Measurements from ENCODE around the gene KLHL30. TPM values are rescaled to one million over a fixed set of nuclear protein-coding genes. Genes with fewer than 3 reads are reported as not detected.

KLHL30 gene
- total RNA-seq, 3 donors from 2014 or later = 0.15 to 0.98 (median 0.32) TPM

DNA sequence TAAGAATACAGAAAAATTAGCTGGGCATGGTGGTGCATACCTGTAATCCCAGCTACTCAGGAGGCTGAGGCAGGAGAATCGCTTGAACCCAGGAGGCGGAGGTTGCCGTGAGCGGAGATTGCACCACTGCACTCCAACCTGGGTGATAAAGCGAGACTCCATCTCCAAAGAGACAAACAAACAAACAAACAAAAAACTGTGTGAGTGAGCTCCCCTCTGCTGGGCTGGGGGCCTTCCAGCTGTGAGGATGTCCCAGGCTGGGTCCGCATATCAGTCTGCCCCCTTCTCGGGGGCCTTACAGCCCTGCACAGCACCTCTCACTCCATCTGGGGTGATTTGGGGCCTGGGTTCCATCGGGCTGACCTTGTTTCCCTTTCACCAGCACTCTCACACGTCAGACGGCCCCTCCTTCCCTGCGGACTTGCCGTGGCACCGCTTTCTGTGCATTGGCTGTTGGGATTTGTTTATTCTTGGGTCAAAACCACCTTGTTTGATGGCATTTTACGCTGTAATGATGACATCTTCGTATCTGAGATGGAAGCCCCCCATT lies 2.8 kb upstream of the KLHL30 start:
- Histone ChIP-seq H3K36me3 (no peaks in the 10 kb centered on the region), H3K27ac (no peak overlapping the region), H3K9me3 (no peaks in the 10 kb centered on the region), H3K27me3 (no peaks in the 10 kb centered on the region), H3K4me1 (no peaks in the 10 kb centered on the region), H3K4me3 (no peak overlapping the region)
- no peak for DNase-seq (ENCODE audit: low spot score in 2 of 2)
- TF ChIP-seq POLR2AphosphoS5 (IDR thresholded peaks at IDR 0.05) (no peak), POLR2A (IDR thresholded peaks at IDR 0.05) (no peak)
- intact Hi-C loops (cut with DNase I; ENCODE audit: low total_unique reads) = no loop called here

DNA sequence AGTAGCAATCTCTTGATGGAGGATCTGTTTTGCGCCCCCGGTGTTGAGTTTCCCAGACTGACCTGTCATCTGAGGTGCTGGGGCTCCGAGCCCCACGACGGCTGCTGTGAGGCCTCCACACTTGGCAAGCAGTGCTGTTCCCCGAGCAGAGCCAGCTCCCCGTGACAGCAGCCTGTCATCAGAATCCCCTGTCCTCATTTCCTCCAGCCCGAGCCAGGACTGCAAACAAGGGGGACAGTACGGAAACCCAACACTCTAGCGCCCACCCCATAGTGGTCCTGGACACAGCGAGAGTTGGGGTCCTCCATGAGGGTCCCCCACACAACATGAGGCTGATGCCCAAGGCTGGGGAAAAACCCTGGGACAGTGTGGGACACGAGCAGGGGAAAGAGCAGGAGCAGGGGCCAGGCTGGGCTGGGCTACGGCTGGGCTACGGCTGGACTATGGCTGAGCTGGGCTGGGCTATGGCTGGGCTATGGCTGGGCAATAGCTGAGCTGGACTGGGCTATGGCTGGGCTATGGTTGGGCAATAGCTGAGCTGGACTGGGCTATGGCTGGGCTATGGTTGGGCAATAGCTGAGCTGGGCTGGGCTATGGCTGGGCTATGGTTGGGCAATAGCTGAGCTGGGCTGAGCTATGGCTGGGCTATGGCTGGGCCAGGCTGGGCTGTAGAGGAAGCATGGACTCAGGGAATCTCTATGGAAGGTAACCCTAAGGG lies 1.5 kb upstream of the KLHL30 start:
- Histone ChIP-seq H3K27me3 (no peaks in the 10 kb centered on the region), H3K9me3 (no peaks in the 10 kb centered on the region), H3K4me1 (no peaks in the 10 kb centered on the region), H3K4me3 (no peak overlapping the region), H3K36me3 (no peaks in the 10 kb centered on the region), H3K27ac (peak overlapping the region in 1 of 2 donors; percentile 19)
- DNase-seq (ENCODE audit: low spot score in 2 of 2) = no peak
- intact Hi-C loops (cut with DNase I; ENCODE audit: low total_unique reads) = no loop called here
- TF ChIP-seq, protein P1, sequence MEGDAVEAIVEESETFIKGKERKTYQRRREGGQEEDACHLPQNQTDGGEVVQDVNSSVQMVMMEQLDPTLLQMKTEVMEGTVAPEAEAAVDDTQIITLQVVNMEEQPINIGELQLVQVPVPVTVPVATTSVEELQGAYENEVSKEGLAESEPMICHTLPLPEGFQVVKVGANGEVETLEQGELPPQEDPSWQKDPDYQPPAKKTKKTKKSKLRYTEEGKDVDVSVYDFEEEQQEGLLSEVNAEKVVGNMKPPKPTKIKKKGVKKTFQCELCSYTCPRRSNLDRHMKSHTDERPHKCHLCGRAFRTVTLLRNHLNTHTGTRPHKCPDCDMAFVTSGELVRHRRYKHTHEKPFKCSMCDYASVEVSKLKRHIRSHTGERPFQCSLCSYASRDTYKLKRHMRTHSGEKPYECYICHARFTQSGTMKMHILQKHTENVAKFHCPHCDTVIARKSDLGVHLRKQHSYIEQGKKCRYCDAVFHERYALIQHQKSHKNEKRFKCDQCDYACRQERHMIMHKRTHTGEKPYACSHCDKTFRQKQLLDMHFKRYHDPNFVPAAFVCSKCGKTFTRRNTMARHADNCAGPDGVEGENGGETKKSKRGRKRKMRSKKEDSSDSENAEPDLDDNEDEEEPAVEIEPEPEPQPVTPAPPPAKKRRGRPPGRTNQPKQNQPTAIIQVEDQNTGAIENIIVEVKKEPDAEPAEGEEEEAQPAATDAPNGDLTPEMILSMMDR (IDR thresholded peaks at IDR 0.05) = no peak
- TF ChIP-seq POLR2AphosphoS5 (IDR thresholded peaks at IDR 0.05) = no peak
- no peak for TF ChIP-seq POLR2A (IDR thresholded peaks at IDR 0.05)

DNA sequence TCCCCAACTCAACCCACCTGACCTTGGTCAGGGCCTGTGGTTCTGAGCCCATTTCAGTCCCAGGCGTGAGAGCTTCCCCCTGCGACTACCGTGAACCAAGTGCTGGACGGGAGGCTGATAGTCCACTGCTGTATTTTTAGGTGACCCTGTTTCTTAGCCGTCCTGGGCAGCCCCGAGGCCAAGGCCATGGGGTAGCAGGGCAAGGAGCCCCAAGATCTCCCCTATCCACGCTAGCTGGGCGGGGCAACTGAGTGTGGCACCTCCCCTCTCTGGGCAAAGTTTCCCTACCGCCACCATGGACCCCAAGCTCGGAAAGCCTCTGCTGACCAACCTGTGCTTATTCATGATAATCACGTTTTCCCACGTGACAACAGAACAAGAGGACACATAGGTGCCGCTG lies 583 bp upstream of the KLHL30 start:
- Histone ChIP-seq H3K27me3 (no peaks in the 10 kb centered on the region), H3K36me3 (no peaks in the 10 kb centered on the region), H3K27ac (peak overlapping the region in 1 of 2 donors; percentile 19), H3K4me1 (no peaks in the 10 kb centered on the region), H3K9me3 (no peaks in the 10 kb centered on the region), H3K4me3 (no peak overlapping the region)
- DNase-seq (ENCODE audit: low spot score in 2 of 2) = no peak
- intact Hi-C loops (cut with DNase I; ENCODE audit: low total_unique reads) = no loop called here
- no peak for TF ChIP-seq POLR2AphosphoS5 (IDR thresholded peaks at IDR 0.05)

DNA sequence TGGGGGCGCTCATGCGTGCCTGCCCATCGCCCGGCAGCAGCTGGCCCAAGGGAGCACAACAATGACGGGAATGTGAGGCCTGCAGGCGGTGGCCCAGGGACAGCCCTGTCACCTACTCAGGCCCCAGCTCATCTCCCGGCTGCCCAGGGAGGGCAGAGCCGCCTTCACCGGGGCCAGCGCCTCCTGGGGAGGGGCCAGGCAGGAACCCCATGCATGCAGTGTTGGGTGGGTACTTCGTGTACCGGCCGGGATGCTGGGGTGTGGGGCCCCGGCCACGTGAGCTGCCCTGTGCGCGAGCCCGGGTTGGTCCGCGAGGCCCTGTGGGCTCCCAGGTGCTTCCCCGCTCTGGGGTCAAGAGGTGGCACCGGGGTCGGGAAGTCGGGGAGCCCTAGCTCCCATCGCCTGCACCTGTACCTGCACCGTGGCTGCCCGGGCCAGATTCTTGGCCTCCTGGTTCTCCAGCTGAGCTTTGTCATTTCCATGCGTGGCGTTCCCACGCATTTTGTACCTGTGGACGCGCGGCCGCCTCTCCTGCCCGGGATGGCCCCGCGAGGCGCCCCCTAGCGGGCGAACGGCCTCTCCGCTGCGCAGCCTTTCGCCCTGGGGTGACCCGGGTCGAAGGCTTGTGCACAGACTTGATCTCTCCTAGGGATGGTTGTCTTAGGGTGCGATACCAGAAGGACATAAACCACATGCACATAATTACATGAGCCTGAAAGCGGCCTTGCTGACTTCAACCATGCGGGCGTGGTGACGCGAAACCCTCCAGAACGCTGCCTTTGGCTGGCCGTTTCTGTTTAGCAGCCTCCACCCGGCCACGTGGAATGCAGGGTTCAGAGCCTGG lies 950 bp downstream of the KLHL30 start:
- H3K36me3 ChIP-seq = no peaks in the 10 kb centered on the region
- intact Hi-C loops (cut with DNase I; ENCODE audit: low total_unique reads) = no loop called here
- H3K4me1 ChIP-seq = no peaks in the 10 kb centered on the region
- H3K27ac ChIP-seq = no peak overlapping the region
- DNase-seq (ENCODE audit: low spot score in 2 of 2) = no peak
- no peaks in the 10 kb centered on the region for H3K9me3 ChIP-seq
- TF ChIP-seq POLR2A (IDR thresholded peaks at IDR 0.05) = no peak
- TF ChIP-seq, protein P1 (IDR thresholded peaks at IDR 0.05) = no peak
- TF ChIP-seq POLR2AphosphoS5 (IDR thresholded peaks at IDR 0.05) = no peak
- no peaks in the 10 kb centered on the region for H3K27me3 ChIP-seq
- peak overlapping the region; percentile 6 to 23 (median 7) for H3K4me3 ChIP-seq

DNA sequence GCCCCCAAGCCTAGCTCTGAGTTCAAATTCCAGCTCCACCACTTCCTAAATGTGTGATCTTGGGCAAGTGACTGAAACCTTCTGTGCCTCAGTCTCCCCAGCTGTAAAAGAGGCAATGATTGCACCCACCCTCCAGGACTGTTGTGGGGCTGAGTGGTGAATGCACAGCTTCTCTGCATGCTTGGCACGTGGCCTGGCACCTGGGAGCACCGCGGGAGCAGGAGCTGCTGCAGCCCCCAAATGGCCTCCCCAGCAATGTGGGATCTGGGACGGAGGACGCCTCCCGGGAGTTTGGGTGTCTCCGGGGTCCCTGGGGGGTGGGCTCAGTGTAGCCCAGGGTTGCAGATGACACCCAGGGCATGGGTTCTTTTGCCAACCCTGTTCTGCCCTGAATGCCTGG lies 1.6 kb downstream of the KLHL30 start:
- Histone ChIP-seq H3K36me3 (no peaks in the 10 kb centered on the region), H3K9me3 (no peaks in the 10 kb centered on the region), H3K4me3 (no peak overlapping the region), H3K27me3 (no peaks in the 10 kb centered on the region), H3K4me1 (no peaks in the 10 kb centered on the region), H3K27ac (no peak overlapping the region)
- TF ChIP-seq, protein P1 (IDR thresholded peaks at IDR 0.05) = no peak
- no peak for TF ChIP-seq POLR2A (IDR thresholded peaks at IDR 0.05)
- intact Hi-C loops (cut with DNase I; ENCODE audit: low total_unique reads) = no loop called here
- no peak for DNase-seq (ENCODE audit: low spot score in 2 of 2)

Measured in breast epithelium (tissue), 4 donors.